Activated CD8-positive, alpha-beta memory T cell treated with anti-CD3 and anti-CD28 coated beads, Interleukin-2, amount 50 U/mL, for 1 hour (primary cell): ENCODE results near the gene SRCIN1.

Experiments used
- DNase-seq: peaks from one replicate; pipeline ENCODE4 v3.0.0-alpha.2; 2020; ENCODE audit errors: extremely low read depth

SRCIN1 gene

DNA sequence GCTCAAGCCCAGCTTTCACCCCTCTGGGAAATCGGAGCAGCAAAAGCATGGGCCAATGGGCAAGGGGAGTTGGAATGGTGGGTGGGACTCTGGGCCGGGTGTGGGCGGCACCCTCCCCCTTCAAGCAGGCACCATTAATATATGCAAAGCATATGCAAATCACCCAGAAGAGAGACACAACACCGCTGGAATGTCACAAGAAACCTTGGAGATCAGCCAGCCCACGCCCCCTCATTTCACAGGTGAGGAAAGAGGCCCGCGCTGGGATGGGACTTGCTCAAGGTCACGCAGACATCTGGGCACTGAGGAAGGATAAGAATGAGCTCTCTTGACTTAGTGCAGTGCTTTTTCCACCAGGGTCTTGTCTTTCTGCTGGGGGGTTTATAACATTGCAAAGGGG lies 4.8 kb downstream of the SRCIN1 start:
- no peak for DNase-seq

DNA sequence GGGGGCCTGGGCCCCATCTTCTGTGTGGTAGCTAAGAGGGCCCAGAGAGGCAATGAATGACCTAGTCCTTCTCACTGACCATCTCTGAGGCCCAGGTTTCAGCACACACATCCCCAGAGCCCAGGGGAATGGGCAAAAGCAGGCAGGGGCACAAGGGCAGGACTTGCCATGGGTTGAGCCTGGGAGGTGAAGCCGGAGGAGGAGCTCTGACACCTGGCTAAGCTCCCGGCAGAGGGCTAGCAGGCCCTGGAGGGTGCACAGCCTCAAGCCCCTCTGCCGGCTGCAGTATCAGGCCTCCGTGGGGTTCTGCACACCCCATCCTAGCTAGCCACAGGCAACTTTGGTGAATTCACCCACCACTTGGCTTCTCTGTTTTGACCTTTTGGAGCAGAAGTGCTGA lies 5.3 kb downstream of the SRCIN1 start:
- DNase-seq: no peak

DNA sequence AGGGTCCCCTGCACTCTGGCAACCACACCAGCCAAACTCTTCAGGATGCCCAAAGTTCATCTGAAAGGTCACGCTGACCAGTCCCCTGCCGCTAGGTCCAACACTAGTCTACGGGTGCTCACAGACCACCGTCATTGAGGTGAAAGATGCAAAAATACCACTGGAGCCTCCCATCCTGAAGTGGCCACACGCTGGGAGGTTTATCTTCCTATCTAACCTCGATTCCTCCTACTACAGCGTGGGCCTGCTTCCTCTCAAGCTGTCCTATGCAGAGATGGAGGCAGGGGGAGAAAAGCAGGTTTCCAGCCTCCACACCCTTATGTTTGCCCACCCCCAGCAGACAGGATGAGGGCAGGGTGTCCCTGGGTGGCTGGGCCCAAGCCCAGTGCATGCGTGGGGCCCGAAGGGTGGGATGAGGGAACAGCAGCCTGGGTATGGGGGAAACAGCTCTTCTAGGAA lies 6.3 kb downstream of the SRCIN1 start:
- DNase-seq: no peak

DNA sequence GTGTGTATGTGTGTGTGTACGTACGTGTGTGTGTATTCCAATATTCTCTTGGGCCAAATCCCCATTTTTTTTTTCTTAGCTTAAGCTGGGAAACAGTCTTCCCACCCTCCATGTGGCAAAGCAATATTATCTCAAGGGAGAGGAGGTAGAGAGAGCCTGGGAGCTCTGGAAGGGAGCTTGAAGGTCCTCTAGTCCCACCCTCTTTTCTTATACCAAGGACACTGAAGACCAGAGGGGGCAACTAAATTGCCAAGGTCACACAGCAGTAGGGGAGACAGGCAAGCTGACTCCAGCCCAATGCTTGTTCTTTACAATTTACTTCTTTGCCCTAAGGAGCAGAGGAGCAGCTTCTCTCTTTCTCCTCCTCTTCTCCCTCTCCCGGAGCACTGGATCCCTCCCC lies 6.8 kb downstream of the SRCIN1 start:
- no peak for DNase-seq

DNA sequence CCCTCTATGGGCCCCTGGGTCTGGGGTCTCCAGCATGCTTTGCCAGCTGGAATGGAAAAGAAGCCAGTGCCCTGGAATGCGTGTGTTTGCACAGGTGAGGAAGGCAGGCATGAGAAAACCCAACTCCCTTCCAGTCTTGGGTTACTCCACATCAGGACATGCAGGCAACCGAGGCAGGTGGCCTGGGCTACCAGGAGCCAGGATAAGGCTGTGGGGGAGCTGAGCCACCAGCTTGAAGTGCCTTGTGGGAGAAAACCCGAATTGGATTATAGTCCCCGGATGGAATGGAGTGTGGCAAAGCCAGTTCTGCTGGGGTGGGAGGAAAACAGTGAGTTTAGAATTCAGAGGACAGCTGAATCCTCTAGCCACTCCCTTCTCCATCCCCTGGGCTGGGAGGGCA lies 7.2 kb downstream of the SRCIN1 start:
- DNase-seq: no peak

DNA sequence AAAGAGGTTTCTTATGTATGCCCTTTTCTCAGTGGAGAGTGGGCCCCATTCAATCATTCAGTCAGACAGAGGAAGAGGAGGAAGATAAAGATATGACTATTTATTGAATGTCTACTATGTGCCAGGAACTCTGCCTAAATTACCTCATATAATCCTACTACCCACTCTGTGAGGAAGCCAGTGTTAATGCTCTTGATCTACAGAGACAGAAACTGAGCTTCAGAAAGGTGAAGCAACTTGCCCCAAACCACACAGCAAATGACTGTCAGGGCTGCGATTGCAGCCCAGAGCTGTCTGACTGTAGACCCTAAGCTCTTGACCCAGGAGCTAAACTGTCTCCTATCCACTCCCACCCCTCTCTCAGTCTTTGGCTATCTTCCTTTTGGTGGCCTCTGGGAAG lies 8.4 kb downstream of the SRCIN1 start:
- no peak for DNase-seq

DNA sequence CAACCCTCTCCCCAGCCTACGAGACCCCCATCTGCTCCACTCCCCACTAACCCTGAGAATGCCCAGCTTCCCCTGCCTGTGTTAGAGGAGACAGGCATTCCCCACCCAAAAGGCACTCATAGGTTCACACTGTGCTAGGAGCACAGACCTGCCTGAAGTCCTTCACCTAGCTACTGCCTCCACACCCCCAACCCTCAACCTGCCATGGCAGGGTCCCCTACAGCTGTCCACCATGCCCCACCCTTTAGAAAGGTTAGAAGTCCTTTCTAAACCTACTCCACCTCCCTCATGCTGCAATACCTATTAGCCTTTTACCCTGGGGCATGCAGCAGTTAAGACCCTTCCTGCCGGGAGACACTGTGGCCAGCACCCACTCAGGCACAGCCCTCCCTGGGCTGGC lies 9.1 kb downstream of the SRCIN1 start:
- no peak for DNase-seq

DNA sequence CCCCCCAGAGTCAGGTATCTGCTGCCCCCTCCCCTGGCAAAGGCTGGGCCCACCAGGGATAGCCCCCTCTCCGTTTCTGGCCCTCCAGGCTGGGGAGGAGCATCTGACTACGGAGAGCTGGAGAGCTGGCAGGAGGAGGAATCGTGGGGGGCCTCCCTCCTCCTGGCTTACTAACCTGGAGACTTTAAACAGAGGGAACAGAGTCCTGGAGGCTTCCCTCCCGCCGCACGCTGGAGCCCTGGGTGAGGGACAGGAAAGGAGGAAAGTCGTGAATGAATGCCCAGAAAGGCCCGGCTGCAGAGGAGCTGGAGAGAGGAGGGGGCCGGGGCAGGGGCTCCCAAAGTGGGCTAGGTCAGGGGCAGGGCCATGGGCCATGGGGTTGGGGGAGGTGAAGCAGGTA lies 9.9 kb downstream of the SRCIN1 start:
- no peak for DNase-seq

DNA sequence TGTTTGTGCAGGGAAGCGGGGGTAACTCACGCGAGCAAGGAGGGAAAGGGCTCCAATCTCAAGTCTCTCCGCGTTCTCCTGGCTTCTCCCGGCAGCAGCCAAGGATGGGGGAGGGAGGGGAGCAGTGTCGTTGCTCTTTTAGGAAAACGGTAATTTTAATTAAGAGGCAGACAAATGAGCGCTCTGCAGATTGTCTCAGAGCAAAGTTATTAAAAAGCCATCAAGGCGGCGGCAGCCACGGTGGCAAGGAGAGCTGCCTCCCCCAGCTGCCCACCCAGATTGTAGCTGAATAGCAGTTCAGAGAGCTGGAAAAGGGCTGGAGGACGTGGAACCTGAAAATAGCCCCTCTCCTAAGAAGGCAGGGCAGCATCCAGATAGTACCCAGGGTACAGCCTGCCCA lies 11.6 kb downstream of the SRCIN1 start:
- DNase-seq: no peak

DNA sequence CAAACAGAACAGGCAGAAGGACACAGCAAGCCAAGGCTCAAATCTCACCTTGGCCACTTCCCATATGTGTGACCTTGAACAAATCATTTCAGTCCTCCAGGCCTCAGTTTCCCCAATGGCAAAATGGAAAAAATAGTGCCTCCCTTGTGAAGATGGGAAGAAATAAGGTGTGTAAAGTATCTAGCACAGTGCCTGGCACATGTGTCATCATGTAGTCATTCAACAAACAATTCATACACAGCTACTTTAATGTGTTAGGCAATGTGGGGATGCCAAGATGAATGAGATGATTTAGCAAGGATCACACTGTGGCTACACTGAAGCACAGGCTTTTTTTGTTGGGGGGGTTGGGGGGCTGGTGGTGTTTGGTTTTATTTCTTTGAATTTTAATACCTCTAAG lies 13.3 kb downstream of the SRCIN1 start:
- no peak for DNase-seq

DNA sequence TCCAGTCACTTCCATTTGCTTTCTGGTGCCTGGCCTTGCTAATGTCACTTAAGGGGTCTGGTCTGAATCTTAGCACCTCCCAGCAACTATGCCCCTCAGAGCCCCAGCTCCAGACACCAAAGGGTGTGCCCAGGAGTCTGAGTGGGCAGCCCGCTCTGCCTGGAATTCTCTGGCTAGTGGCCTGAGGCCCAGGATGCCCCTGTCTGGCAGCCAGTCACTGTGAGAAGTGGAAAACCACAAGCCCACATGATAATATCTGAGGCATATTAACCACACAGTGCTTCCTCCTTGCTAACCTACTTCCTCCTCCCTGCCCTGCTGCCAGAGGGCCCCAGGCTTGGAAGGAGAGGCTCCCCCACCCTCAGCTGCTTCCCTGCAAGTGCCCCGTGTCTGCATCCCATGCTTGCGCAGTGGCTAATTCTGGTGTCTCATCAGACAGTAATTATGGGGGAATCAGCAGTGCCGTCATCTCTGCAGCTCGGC lies 14.0 kb downstream of the SRCIN1 start:
- DNase-seq: no peak

DNA sequence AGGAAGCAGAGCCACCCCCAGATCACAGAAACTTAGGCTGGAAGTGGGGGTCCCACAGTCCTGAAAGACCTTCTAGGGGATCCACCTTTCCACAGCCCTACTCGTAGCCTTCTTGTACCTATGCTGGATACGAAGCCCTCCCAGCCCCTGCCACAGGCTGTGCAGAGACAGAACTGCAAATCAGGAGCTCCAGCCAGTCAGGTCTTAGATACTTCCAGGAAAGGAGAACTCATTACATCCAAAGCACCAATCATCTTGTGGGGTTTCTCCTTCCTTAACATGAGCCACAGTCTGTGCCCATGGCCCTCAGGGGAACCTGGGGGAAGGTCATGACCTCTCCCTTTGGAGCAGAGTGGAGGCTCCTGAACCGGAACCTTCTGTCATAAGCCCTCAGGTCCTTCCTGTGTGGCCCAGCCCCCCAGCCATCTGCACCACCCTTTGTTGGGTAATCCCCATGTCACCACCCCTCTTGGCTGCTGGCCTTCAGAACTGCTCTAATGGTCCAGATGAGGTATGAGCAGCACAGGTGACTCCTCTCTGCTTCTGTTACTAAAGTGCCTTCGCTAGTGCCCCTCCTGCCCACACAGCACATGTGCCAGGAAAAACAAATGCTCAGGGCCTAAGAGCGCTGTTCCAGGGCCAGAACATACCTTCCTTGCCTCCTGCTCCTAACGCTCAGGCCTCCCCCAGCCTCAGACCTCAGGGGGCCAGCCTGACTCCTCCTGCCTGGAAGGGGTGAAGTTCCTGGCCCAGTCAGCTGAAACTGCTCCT lies 14.6 kb downstream of the SRCIN1 start:
- no peak for DNase-seq

DNA sequence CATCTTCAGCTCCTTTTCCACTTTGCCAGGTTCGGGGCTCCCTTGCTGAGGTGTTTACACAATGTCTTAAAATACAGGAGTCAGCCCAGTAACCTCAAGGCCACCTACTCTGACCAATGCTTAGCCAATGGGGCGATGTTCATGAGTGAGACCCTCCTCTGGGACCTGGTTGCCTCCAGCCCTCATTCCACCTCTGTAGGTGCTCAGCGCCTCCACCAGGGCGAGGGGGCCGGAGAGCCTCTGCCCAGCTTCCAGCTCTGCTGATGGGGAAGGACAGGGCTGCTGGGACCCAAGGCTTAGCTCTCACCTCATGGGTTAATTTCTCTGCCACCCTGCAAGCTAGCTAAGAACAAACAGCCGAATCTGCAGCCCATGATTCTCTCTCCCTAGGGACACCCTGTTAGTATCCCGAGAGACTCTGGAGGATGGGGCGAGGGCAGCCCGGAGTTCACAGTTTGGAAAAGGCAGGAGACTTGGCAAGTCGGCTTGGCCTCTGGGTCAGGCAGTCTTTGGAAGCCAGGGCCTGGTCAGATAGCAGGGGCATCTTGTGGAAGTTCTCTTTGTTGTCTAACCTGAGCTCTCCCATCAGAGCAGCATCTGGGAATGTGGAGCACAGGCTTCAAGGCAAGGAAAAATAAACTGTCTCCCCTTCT lies 16.2 kb downstream of the SRCIN1 start:
- no peak for DNase-seq

DNA sequence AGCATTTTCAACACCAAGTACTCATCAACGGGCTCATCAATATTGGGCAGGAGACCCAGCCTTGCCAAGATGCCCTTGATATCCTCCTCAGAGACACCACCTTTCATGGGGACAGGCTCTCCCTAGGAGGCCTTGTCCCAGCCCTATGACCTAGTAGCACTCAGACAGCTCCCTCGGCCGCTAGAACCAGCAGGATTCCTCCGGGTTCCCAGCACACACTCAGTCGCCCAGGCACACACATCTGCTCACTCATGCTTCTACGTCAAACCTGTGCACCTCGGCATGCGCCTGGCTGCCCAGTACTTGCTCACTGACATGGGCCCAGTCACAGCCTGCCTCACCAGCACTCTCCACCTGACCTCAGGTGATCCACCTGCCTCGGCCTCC lies 17.0 kb downstream of the SRCIN1 start:
- no peak for DNase-seq

DNA sequence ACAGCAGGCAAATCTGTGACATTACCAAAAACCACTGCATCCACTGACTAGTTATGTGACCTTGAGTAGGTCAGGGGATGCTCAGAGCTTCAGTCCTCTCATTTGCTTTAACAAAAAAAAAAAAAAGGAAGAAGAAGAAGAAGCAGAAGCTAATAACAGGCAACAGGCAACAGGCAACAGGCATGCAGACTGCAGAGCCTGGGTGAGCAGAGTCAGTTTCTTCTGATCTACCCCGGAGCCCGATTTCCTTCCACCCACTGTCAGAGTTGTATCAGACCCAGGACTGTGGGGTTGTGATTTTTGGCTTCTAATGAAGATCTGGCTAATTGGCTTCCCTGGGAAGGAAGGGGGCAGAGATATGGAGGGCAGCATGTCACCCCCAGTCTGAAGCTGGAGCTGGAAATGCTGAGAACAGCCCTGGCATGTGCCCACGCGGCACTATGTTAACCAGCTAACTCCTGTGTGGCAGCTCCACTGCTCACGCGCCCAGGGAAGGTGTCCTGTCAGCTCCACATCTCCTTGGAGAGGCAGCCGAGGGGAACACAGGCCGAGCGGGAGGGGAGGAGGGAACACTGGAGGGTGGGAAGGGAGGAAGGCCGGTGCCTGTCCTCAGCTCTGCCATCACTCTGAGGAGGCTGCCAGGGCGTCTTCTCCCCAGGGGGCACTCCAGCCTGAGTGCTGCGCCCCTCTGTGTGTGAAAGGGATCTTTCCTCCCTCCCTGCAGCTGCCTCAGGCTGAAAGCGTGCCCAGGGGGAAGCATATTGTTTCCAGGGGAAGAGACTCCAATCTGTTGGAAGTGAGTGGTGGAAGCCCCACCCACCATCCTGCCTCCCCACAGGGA lies 17.6 kb downstream of the SRCIN1 start:
- DNase-seq: no peak

DNA sequence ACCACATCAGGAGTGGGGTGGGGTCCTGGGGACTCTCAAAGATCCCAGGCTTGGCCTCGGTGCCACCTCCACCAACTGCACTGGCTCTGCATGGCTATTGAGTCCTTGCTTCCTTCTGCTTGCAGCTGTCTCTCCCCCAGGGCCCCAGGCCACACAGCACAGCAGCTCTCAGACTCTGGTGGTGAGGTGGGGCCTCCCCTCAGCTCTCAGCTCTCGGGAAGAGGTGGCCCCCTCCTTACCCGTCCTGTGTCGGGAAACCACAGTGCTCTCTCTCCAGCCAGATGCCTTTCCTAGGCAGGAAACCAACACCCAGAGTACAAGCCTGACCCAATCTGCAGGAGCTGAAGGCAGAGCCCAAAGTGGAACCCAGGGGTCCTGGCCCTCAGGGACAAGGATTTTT lies 18.5 kb downstream of the SRCIN1 start:
- no peak for DNase-seq

DNA sequence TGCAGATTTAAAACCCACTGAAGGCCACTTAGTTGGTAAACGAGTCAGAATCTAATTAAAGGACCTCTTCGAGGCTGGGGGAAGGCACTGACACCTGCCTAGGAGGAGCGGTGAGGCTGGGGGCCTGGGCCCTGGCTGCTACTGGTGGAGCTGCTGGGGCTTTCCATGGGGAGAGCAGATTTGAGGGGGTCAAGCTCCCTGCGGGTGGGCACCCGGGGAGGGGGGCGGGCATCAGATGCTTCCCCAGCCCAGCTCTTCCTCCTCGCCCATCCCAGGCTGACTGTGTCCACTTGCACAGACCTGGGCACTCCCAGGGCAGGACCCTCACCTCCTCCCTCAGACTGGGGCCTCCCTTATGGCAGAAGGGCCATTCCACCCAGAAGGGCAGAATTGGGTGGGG lies 19.0 kb downstream of the SRCIN1 start:
- DNase-seq: no peak

DNA sequence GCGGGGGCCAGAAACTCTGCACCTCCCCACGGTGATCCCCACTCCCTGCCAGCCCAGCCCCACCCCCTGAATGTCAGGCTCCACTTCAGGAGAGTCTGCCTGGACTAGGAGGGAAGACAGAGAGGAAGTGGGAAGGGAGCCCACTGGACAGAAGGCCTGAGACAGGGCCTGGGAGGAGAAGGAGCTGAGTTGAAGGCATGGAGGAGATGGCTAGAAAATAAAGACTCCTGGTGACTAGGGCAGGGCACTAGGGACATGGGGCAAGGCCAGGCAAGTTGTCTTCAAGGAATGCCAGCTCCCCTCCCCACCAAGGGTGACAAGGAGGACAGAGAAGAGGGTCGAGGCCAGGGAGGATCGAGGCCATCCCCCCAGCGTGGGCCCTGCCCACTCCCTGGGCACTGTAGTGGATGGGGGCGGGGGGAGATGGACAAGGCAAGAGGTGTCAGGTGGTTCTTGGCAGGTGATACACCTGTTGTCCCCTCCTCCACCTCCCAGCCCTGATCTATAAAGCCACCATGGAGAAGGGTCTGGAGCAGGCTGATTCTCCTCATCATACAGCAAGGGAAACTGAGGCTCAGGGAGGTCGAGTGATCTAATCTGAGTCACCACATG lies 19.7 kb downstream of the SRCIN1 start:
- no peak for DNase-seq

DNA sequence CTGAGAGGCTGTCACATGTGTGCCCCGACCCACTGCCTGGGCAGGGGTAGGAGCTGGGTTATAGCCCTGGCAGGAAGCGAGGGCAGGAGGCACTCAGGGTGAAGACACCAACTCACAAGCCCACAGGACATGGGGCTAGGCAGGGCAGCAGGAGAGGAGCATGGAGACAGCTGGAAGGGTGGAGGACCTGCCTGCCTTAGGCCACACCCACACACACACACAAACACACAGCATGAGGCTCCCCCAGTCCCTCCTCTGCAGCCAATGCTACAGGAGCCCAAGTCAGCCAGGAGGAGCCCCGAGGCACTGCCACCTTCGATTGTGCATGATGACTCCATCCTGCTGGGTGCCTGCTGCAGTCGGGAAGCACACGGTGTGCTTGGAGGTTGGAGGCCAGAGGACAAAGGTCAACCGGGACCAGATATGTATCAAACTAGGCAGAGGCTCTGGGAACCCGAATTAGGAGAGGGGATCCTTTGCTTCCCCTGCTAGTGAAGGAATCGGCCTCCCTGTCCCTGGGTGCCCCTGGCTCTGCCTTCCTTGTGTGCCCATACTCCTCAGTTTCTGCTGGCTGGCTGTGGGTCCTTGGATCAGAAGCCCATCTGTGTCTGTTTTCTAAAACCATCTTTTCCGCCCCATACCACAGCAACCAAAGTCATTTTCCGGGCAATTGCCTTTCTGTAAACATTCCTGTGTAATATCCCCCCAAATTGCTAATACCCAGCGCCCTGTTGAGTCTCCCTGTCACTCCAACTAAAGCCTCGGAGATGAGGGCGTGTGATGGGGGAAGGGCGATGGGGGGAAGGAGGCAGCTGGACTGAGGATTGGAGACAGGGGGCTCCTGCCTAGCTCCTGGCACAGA lies 20.5 kb downstream of the SRCIN1 start:
- DNase-seq: no peak

DNA sequence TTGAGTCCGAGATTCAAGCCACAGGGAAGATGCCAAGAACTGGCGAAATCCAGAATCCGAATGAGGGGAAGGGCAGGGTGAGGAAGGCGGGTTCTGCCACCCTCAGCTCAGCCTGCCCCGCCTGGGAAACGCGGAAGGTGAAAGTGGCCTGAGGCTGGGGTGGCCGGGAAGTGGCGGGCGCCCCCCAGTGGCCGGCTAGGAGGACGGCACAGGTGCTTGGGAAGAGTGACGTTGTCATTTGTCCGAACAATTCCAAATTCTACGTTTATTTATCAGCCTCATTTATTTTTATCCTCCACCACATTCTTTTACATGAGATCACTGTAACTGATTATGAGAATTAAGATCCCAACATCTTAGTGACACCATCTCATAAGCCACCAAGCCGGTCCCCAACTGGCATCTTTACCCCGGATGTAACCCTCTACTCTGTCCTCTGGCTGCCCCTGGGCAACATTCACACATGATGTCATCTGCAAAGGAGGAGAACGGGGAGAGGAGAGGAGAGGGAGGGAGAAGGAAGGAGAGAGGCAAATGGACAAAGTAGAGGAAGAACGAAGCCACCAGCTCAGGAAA lies 21.3 kb downstream of the SRCIN1 start:
- no peak for DNase-seq

DNA sequence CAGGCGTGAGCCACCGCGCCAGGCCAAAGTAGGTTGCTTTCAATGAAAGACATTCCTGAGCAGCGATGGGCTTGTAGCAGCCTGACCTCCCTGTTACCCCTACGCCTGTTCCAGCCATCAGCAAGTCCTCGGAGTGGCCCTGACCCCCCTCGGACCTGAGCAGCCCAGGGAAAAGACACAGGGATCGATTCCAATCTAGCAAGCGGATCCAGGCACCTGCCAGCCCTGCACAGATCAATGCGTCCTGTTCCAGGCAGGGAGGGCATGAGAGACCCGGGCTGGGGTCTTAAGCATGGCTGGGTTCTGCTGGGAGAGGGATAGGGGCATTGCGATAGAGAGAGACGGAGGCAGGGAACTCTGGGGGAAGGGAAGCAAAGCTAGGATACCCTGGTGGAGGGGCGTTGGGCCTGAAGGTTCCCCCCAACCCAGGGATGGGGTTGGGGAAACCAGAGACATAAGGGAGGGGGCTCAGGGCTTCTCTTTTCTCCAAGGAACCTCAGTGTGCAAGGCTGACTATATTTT lies 21.9 kb downstream of the SRCIN1 start:
- DNase-seq: no peak
